Activated T-helper 1 cell treated with anti-CD3 and anti-CD28 coated beads, Interleukin-12 subunit alpha, Interleukin-12 subunit beta, Interleukin-2, Interleukin-4 antibody, amounts not matched to agents 30 ng/mL and 10 ng/mL and 1 ng/mL, durations not matched to agents 14 hours and 24 hours and 36 hours (primary cell): ENCODE results near the gene CRNN. TPM values are rescaled to one million over a fixed set of nuclear protein-coding genes. Genes with fewer than 3 reads are reported as not detected.

ENCODE experiments used
- DNase-seq: peaks from one replicate; pipeline ENCODE4 v3.0.0; 2021; ENCODE audit warnings: low spot score
- H3K27ac Mint-ChIP-seq: one replicate; pipeline ENCODE4 v1.8.0; 2021; ENCODE audit warnings: mild to moderate bottlenecking, mixed read lengths
- H3K27me3 Mint-ChIP-seq: one replicate; pipeline ENCODE4 v1.8.0; 2022; ENCODE audit warnings: mild to moderate bottlenecking, moderate library complexity, mixed read lengths; ENCODE audit not compliant: insufficient read depth
- H3K36me3 Mint-ChIP-seq: one replicate; pipeline ENCODE4 v1.8.0; 2021; ENCODE audit warnings: low read depth, mixed read lengths
- H3K4me1 Mint-ChIP-seq: one replicate; pipeline ENCODE4 v1.8.0; 2021; ENCODE audit warnings: low read depth, mixed read lengths
- H3K4me3 Mint-ChIP-seq: one replicate; pipeline ENCODE4 v1.8.0; 2021; ENCODE audit warnings: mild to moderate bottlenecking, moderate library complexity, mixed read lengths
- H3K9me3 Mint-ChIP-seq: one replicate; pipeline ENCODE4 v1.8.0; 2021; ENCODE audit warnings: mixed read lengths
- intact Hi-C: fragments of 100-400 bp; cut with micrococcal nuclease; formaldehyde crosslinking; loops from one replicate; pipeline ENCODE4 v1.15.1; 2024
- total RNA-seq: library from RNA; stranded (reverse); gene quantifications from 2 replicates; pipeline ENCODE4 v1.2.3, GENCODE V29; 2022

The CRNN gene
- not detected in 2 replicates for total RNA-seq

- H3K4me1 Mint-ChIP-seq: no peaks in the 10 kb centered on the region
- DNase-seq: no peak
- no peaks in the 10 kb centered on the region for H3K9me3 Mint-ChIP-seq
- no peaks in the 10 kb centered on the region for H3K36me3 Mint-ChIP-seq
- H3K27me3 Mint-ChIP-seq: peaks cover 11% of the 10 kb centered on the region
- H3K4me3 Mint-ChIP-seq: no peak within 1 kb of the TSS
- intact Hi-C loops: no loop called here
- H3K27ac Mint-ChIP-seq: no peak within 1 kb of the TSS
Observed at GRCh38 chr1:152413909-152414308, at the start of gene CRNN. Gene CRNN, minus strand, starts transcription at chr1:152414263. Its CDS starts 2,030 bp downstream, at chr1:152412233.

DNA sequence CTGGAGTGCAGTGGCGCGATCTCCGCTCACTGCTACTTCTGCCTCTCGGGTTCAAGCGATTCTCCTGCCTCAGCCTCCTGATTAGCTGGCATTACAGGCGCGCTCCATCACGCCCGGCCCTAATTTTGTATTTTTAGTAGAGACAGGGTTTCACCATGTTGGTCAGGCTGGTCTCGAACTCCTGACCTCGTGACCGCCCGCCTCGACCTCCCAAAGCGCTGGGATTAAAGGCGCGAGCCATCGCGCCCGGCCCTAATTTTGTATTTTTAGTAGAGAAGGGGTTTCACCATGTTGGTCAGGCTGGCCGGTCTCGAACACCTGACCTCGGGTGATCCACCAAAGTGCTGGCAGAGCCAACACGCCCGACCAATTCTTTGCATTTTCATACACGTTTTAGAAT is 48.6 kb upstream of the CRNN start:
- peaks cover 5% of the 10 kb centered on the region for H3K9me3 Mint-ChIP-seq
- H3K4me3 Mint-ChIP-seq: no peak overlapping the region
- intact Hi-C loops: no loop called here
- H3K27ac Mint-ChIP-seq: no peak overlapping the region
- peaks cover 8% of the 10 kb centered on the region for H3K27me3 Mint-ChIP-seq
- no peak for DNase-seq
- peaks cover 32% of the 10 kb centered on the region for H3K4me1 Mint-ChIP-seq
- H3K36me3 Mint-ChIP-seq: no peaks in the 10 kb centered on the region

- H3K27ac Mint-ChIP-seq: no peak overlapping the region
- DNase-seq: peak; percentile 37
- intact Hi-C loops: no loop called here
- peaks cover 32% of the 10 kb centered on the region for H3K4me1 Mint-ChIP-seq
- peaks cover 10% of the 10 kb centered on the region for H3K27me3 Mint-ChIP-seq
- H3K36me3 Mint-ChIP-seq: no peaks in the 10 kb centered on the region
- H3K9me3 Mint-ChIP-seq: peaks cover 5% of the 10 kb centered on the region
- peak overlapping the region; percentile 38 for H3K4me3 Mint-ChIP-seq
Observed at GRCh38 chr1:152461544-152461943, 47.5 kb upstream of the CRNN start.

- Mint-ChIP-seq H3K36me3 (no peaks in the 10 kb centered on the region), H3K27ac (no peak overlapping the region), H3K4me1 (peaks cover 32% of the 10 kb centered on the region), H3K27me3 (peaks cover 5% of the 10 kb centered on the region), H3K4me3 (peak overlapping the region; percentile 32), H3K9me3 (no peaks in the 10 kb centered on the region)
- intact Hi-C loops: no loop called here
- no peak for DNase-seq
Observed at GRCh38 chr1:152460529-152460899, 46.5 kb upstream of the CRNN start.

GRCh38 chr1:152459596-152460528 is 45.8 kb upstream of the CRNN start:
- Mint-ChIP-seq H3K27me3 (peaks cover 8% of the 10 kb centered on the region), H3K9me3 (no peaks in the 10 kb centered on the region), H3K4me3 (peak overlapping the region; percentile 32), H3K4me1 (peaks cover 32% of the 10 kb centered on the region), H3K27ac (peak overlapping the region; percentile 66), H3K36me3 (no peaks in the 10 kb centered on the region)
- peak; percentile 46 for DNase-seq
- intact Hi-C loops: loop anchor here (1.0 to 2.0 kb wide), 2 partner anchors 19 to 317 kb away; no protein-coding TSS in a partner anchor

- Mint-ChIP-seq H3K27me3 (peaks cover 14% of the 10 kb centered on the region), H3K9me3 (no peaks in the 10 kb centered on the region), H3K36me3 (no peaks in the 10 kb centered on the region), H3K27ac (no peak overlapping the region), H3K4me3 (no peak overlapping the region), H3K4me1 (peaks cover 32% of the 10 kb centered on the region)
- intact Hi-C loops: loop anchor here (1.0 to 2.0 kb wide), 7 partner anchors 17 to 406 kb away; no protein-coding TSS in a partner anchor
- peak; percentile 65 for DNase-seq
Observed at GRCh38 chr1:152458384-152459185, 44.5 kb upstream of the CRNN start.

DNA sequence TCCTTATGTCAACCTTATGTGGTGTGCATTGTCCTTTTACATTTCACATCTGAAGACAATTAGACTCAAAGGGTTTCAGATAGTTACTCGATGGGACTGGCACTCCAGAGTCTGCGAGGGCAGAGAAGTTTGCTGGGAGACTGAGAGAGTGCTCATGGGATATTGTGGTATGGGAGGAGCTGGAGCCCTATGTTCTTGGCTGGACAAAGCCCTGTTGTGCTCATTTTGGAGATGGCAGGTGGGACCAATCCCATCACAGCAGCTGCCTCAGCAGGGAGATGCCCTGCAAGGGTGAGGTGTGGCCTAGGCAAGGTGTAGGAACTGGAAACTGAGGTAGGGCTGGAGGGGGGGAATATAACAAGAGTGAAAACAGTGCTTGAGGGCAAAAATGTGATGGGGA is 43.5 kb upstream of the CRNN start:
- no peak for DNase-seq
- no peaks in the 10 kb centered on the region for H3K9me3 Mint-ChIP-seq
- H3K4me1 Mint-ChIP-seq: peaks cover 32% of the 10 kb centered on the region
- no peak overlapping the region for H3K27ac Mint-ChIP-seq
- H3K27me3 Mint-ChIP-seq: peaks cover 20% of the 10 kb centered on the region
- intact Hi-C loops: no loop called here
- H3K36me3 Mint-ChIP-seq: no peaks in the 10 kb centered on the region
- no peak overlapping the region for H3K4me3 Mint-ChIP-seq

- DNase-seq: no peak
- intact Hi-C loops: no loop called here
Observed at GRCh38 chr1:152457071-152457470, 43.0 kb upstream of the CRNN start.

DNA sequence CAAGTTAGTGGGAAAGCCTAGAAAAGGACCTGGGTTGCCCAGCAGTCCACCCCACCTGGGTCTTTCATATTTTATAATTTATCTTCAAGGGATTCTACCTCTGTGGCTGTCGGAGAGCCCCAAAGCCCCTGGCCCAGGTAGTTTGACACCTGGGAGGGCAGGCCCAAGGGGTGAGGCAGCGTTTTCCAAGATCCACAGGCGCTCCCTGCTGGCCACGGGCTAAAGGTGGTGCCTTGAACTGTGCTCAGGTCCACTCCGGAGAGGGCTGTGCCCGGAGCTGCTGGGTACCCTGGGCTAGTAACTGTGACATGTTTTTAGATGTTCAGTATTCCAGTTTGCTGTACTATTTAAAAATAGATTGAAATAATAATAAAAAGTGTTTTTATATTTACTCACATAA is 37.2 kb upstream of the CRNN start:
- intact Hi-C loops: no loop called here
- DNase-seq: no peak
- Mint-ChIP-seq H3K27ac (no peak overlapping the region), H3K4me3 (no peak overlapping the region), H3K36me3 (no peaks in the 10 kb centered on the region), H3K9me3 (no peaks in the 10 kb centered on the region), H3K27me3 (peaks cover 26% of the 10 kb centered on the region), H3K4me1 (no peaks in the 10 kb centered on the region)

More at GRCh38 chr1:152457071-152457470, 43.0 kb upstream of the CRNN start:
- Mint-ChIP-seq H3K36me3 (no peaks in the 10 kb centered on the region), H3K4me1 (peaks cover 32% of the 10 kb centered on the region), H3K27me3 (peaks cover 24% of the 10 kb centered on the region), H3K4me3 (no peak overlapping the region), H3K9me3 (no peaks in the 10 kb centered on the region), H3K27ac (no peak overlapping the region)

- H3K27me3 Mint-ChIP-seq: peaks cover 23% of the 10 kb centered on the region
- intact Hi-C loops: no loop called here
- no peak overlapping the region for H3K4me3 Mint-ChIP-seq
- H3K4me1 Mint-ChIP-seq: no peaks in the 10 kb centered on the region
- no peak for DNase-seq
- H3K9me3 Mint-ChIP-seq: no peaks in the 10 kb centered on the region
- H3K36me3 Mint-ChIP-seq: no peaks in the 10 kb centered on the region
- H3K27ac Mint-ChIP-seq: no peak overlapping the region
Observed at GRCh38 chr1:152449661-152450060, 35.6 kb upstream of the CRNN start.

GRCh38 chr1:152448496-152448895 is 34.4 kb upstream of the CRNN start:
- Mint-ChIP-seq H3K4me1 (no peaks in the 10 kb centered on the region), H3K27me3 (peaks cover 17% of the 10 kb centered on the region), H3K36me3 (no peaks in the 10 kb centered on the region), H3K9me3 (no peaks in the 10 kb centered on the region), H3K4me3 (no peak overlapping the region), H3K27ac (no peak overlapping the region)
- intact Hi-C loops: no loop called here
- no peak for DNase-seq

DNA sequence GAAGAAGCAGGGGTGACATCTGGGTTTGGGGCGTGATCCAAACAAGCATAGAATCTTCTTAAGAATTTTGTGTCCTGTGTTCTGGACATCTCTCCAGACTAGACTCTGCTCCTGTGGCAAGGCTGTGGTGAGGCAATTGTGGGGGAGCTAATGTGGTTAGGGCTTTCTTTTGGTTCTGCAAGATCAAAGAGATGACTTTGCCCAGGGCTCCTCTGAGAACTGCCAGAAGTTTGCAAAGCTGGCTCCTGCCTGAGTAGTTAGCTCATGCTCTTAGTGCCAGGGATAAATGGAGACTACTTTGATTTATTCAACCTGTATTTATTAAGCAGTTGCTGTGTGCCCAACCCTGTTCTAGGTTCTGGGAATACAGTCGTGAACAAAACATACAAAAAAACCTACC is 34.0 kb upstream of the CRNN start:
- intact Hi-C loops: no loop called here
- Mint-ChIP-seq H3K4me1 (no peaks in the 10 kb centered on the region), H3K27ac (no peak overlapping the region), H3K36me3 (no peaks in the 10 kb centered on the region), H3K27me3 (peaks cover 16% of the 10 kb centered on the region), H3K9me3 (no peaks in the 10 kb centered on the region), H3K4me3 (no peak overlapping the region)
- no peak for DNase-seq

- DNase-seq: no peak
- no peak overlapping the region for H3K4me3 Mint-ChIP-seq
- no peak overlapping the region for H3K27ac Mint-ChIP-seq
- intact Hi-C loops: no loop called here
- H3K36me3 Mint-ChIP-seq: no peaks in the 10 kb centered on the region
- no peaks in the 10 kb centered on the region for H3K9me3 Mint-ChIP-seq
- no peaks in the 10 kb centered on the region for H3K4me1 Mint-ChIP-seq
- H3K27me3 Mint-ChIP-seq: peaks cover 10% of the 10 kb centered on the region
Observed at GRCh38 chr1:152447484-152447883, 33.4 kb upstream of the CRNN start.
